DMS153 treated with DMSO at 0.1 percent for 48 hours (cell line): ENCODE data around the gene AFF3.

Source experiments
- DNase-seq: peaks from one replicate; lab custom pipeline; 2025; ENCODE audit not compliant: unreplicated experiment; lab: John Stamatoyannopoulos, UW

AFF3 gene

DNA sequence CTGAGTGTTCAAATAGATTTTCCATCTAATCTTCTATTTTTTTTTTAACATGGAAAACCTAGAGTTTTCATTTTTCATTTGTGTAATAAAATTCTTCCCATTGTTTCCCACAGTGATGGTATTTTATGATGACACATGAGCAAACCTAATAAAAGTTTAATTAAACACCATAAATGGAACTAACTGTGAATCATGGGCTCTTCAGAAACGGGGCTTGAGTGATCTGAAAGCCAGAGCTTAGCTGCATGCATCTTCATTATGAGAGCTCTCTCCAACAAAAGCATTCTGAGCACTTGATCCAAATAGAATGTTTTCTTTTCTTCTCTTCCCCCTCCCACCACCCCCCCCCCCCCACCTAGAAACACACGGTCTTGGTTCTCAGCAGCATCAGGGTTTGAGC, 570.4 kb downstream of the AFF3 start:
- DNase-seq: no peak

DNA sequence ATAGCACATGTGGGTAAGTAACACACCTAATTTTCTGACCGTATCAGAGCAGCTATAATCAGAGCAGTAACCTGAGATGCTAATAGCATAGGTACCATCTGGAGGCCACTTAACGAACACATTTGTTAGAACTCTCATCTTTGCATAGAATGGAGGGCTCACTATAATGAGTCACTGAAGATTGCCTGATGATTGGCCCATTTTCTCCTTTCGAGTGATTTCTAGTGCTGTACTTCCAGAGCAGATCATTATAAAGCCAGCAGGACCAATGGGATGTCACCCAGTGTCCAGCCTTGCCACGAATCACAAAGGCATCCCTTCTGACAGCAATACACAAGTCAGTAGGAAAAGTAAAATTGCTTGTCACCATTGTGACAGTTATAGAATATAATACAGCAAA, 570.9 kb downstream of the AFF3 start:
- peak; percentile 58 for DNase-seq

DNA sequence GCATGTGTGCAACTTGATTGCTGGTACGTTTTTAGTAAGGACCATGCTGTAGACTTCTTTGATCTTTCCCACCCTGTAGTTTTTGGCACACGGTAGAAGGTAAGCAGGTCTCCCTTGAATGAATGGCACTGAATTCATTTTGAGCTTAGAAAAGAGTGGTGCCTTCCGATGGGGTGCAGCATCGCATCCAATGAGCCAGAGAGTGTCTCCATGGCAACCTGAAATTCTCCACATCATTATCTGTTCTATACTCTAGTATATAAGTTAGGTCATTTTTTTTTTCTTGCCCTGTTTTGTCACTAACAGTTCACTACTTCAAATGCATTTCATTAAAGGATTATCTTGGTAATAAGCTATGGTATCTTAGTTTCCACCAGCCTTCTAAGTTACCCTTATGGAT, 571.4 kb downstream of the AFF3 start:
- no peak for DNase-seq

DNA sequence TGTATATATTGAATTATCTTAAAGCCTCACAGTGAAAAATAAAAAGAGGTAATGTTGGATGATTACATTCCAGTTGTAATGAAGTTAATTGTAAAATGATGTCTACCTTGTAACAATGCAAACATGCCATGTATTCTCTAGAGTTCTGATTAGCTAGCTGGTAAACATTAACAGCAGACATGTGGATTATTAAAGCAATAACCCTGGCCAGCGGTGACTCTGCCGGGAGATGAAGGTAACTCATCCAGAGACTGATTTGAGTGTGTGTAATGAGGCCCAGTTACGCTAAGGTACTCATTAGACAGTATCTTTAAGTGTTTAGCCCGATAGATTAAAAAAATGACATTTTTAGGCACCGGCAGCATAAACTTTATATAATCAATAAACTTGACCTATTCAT, 573.0 kb downstream of the AFF3 start:
- DNase-seq: no peak

DNA sequence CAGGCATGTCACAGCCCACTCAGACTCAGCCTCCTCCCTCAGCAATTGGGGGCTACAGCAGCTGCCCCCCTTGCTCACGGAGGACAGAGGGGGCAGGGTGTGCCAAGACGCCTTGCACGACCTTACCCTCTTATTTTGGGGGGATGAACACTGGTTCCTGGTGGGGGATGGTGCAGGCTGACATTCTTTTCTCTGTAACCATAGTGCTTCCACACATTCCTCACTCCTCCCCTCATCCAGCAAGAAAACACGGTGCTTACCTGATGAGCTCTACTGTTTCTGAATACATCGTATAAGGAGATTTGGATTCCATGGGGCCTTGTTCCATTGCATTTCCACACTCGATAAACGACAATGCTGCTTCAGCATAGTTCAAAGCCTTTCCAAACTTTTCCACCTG, 577.2 kb downstream of the AFF3 start:
- no peak for DNase-seq

DNA sequence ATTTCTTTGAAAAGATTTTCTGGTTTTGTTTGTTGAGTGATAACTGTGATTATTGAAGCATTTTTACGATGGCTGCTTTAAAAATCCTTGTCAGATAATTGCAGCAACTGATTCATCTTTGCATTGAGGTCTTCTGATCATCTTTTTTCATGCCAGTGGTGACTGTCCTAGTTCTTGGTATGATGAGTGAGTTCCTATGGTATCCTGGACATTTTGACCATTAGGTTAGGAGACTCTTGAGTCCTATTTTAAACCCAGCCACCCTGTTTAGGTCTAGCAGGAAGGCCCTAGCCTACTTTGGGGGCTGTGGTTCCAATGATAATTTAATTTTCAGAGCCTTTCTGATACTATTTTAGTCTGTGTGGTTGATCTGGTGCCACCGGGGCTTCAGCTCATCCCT, 579.9 kb downstream of the AFF3 start:
- DNase-seq: no peak

DNA sequence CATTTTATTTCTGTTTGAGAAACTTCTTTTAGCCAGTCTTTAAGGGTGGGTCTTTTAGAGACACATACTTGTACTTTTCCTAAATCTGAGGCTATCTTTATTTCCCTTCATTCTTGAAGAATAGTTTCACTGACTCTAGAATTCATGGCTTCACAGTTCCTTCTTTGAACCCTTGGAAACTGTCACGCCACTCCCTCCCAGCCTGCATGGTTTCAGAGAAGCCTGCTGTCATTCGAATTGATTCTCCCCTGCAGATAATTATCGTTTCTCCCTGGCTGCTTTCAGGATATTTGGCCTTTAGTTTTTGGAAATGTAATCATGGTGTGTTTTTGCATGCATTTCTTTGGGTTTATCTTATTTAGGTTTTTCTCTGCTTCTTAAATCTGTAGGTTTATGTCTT, 580.6 kb downstream of the AFF3 start:
- DNase-seq: no peak

DNA sequence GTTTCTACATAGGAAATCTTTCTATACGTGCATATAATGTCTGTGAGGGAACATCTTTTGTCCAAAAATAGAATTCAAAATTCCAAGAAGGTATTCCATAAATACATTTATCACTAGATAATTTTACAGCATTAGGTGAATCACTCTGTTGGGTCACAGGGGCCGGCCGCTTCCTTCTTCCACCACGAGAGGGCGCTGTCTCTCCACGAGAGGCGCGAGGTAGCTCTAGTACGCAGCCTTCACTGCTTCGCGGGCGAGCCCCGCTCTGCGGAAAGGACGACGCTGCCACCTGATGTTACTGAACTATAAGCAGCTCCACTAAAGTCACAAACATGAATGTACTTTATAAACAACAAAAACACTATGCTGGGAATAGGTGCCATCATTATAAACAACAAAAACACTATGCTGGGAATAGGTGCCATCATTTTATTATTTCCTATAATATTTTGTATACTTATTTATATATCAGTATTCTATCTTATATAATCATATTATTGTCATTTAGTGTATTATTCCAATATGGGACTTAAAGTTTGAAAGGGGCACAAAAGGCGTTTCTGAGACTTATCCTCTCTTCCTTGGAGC, 583.2 kb downstream of the AFF3 start:
- DNase-seq: peak; percentile 80

DNA sequence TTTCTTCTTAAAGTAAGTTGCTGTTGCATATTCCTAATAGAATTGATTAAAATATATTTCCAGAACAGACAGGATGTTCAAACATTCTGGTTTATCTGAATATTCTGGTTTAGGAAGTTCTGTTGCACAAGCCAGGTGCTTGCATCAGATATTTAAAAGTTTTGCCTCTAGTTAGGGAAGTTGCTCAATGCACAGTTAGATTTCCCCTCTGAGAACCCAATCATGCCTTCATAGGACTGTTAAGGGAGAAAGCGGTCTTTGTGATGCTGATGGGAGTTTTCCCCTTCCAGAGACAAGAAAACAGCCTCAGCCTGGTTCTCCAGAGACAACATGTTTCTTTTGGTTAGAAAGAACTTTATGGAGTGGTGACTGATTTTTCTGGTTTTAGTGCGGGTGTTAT, 587.0 kb downstream of the AFF3 start:
- no peak for DNase-seq

DNA sequence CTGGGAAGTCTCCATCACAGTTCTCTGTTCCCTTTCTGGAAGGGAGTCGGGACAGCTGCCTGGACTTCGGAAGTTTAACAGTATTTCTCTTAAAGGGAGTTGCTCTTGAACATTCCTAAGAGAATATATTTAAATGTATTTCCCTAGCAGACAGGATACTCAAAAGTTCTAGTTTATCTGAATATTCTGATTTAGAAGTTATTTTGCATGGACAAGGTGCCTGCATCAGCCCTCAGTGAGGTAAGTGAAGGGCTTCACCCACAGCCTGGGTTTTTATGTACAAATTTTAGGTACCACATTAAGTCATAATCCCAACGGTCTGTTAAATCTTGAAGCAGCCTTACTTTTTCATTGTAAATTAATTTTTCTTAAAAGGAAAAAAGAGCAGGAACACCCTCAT, 587.5 kb downstream of the AFF3 start:
- no peak for DNase-seq

DNA sequence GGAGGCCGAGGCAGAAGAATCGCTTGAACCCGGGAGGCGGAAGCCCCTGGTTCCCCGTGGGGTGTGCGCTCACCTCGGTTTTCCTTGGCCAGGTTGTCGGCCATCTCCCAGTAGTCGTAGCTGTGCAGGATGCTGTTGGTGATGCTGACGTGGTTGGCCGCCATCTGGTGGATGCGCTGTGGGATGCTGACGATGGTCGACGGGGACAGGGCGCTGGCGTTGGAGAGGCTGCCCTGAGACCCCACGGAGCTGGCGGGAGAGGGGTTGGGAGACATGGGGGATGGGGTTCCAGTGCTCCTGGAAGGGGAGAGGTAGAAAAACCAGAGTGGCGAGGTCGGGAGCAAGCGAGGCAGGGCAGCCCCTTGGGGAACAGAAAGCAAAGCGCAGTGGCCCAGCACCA, 588.2 kb downstream of the AFF3 start:
- peak; percentile 40 for DNase-seq

DNA sequence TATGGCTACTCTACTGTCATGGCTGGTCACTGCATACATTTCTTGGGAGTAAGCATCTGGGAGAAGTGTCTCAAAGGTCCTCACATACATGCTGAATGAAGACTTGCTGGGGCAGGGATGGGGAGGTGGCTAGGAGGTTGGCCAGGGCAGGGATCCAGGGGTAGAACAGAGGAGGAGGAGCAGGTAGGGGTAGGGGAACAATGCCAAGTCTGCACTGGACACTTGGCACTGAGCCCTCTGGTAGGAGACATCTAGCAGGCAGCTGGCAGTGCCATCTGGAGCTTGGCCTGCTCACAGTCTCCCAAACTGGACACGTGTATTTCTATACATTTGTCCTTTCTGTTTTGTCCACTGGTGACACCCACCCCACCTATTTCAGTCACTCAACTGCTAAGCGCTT, 589.9 kb downstream of the AFF3 start:
- DNase-seq: peak; percentile 11

DNA sequence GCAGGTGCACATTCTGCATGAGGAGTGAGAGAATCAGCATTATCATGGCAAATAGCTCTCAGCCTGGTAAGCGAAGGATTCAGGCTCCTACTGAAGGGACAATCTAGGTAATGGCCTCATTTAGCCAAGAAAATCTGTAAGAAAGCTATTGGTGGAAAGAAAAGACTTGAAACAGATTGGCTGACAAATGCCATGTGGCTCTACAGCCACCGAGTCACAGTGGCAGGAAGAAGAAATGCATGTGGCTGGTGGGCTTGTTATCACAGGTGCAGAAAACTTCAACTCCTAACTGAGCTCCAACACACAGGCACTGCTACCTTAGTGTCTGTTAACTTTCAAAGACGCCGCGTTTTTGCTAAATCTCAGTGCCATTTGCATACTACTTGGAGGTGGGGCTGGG, 592.0 kb downstream of the AFF3 start:
- DNase-seq: no peak

DNA sequence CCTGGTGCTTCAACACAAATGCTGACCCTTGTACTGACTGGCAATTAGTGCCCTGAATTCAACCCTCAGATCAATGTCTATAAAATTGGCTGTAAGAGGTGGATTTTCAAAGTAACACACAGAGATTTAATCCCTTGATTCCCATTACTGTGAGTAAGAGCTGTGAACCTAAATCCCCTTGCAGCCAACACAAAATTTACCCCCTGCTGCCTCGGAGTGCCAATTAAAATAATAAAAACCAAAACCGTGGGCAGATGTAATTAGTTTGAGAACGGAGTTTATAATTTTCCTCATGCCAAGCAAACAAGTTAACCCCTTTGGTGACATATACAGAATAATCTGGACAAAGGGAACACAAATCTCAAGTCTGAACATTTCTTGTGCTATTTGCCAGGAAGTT, 596.8 kb downstream of the AFF3 start:
- no peak for DNase-seq

DNA sequence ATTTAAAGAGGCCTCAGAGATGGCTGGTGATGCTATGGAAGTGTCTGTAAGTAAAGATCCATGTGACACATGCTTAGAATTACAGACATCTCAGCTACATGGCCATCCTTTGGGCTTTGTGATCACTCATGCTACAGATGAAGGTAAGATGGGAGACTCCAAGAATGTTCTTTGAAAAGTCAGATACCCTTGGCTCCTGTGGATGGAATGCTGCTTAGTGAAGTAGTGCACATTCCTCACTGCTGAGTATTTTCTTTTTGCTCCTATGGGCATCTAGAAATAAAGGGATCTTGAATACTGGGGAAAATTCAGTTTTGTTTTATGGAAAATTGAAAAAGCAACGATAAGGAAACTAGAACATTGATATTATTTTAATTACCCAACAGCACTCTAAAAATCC, 597.3 kb downstream of the AFF3 start:
- DNase-seq: no peak

DNA sequence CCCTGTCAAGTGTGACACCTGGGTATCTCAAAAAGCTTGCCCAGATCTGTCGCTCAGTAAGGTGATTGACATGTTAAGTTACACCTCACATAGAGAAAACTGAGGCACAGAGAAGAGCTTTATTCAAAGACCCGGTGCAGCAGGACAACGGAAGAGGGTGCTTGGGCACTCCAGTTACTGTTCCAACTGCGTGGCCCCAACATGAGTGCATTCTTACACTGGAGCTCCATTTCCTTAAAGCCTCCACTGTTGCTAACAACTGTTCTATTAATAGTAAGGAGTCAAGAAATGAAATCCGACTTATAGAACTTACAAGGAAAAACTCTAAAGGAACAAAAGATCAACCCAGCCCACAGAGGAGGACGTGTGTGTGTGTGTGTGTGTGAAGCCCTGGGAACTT, 597.8 kb downstream of the AFF3 start:
- no peak for DNase-seq

DNA sequence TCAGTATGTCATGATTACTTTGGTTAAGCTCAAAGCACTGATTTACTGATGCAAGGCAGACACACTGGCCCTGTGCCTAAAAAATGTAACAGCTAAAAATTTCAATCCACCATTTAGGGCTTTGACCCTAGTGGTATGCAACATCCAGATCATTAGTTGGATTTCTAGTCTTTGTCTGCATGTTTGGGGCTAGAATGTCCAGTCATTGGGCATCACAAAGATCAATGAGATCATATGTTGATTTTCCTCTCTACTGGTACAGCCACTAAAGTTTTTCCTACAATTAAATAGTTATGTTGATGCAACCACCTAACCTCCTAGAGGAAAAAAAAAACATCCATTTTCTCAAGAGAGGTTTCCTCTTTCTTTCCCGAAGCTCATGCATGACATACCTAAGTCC, 599.1 kb downstream of the AFF3 start:
- no peak for DNase-seq

DNA sequence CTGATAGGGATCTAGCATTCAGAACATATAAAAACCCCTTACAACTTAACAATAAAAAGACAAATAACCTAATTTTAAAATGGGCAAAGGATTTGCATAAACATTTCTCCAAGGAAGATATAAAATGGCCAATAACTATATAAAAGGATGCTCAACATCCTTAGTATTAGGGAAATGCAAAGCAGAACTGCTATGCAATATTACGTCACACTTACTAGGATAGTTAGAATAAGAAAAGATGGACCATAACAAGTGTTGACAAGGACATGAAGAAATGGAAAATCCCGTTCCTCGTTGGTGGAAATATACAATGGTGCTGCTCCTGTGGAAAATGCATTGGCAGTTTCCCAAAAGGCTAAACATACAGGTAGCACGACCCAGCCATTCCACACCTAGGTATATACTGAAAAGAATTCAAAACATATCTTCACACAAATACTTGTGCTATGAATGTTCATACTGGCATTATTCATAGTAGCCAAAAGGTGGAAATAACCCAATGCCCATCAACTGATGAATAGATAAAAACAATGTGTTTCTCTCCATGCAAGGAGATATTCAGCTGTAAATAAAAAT, 604.4 kb downstream of the AFF3 start:
- no peak for DNase-seq

DNA sequence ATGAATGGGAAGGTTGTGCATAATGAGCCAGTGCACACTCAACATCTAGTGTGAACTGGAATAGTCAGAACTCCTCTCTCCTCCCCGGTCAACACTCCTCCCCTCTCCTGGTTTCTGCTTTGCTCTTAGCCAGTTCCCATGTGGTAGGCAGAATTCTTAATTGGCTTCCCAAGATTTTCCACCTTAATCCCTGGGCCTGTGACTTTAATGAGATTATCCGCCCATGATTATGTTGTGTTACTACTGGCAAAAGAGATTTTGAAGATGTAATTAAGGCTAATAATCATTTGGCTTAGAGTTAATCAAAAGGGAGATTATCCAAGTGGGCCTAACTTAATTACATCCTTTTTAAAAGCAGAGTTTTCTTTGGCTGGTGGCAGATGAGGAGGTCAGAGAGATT, 618.3 kb downstream of the AFF3 start:
- no peak for DNase-seq

DNA sequence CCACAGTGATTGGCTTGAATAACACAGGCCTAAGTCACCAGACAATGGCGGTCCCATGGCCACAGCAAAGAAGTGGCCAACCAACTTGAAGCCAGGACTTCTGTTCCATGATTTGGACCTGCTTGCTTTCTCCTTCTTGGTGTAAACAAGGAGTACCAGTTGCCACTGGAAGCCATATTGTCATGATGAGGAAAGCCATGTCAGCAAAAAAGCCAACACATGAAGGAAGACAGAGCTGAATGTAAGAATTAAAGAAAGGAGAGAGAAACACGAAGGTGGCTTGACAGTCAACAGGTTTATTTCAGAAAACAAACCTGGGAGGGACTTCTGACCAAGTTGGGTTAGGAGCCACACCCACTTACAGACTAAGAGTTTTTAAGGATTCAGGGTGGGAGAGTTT, 620.2 kb downstream of the AFF3 start:
- no peak for DNase-seq

DNA sequence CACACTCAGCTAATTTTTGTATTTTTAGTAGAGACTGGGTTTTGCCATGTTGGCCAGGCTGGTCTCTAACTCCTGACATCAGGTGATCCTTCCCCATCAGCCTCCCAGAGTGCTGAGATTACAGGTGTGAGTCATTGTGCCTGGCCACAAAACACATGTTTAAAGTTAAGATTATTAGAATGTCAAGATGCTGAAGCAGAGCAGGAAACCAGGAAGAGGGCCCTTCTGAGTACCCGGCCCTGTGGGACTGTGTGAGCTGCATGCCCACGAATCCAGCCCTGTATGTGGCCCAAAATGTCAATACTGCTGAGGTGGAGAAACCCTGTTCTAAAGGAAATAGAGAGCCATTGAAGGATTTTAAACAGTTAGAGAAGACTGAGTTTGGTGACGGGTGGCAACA, 621.6 kb downstream of the AFF3 start:
- no peak for DNase-seq

DNA sequence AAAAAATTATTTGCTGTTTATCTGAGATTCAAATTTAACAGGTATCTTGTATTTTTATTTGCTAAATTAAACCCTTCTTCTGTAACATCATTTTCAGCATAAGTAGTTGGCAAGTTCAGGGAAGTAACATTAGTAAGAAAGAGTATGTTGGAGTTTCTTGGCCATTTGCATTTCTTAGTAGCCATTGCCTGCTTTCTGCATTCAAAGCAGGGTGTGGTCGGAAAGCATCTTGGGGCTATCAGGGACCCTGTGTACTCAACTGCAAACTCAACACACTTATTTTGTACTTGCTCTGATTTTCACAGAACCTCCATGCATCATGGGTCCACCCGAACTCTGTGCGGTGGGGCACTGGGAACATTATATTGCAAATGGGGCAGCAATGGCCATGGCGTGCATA, 622.2 kb downstream of the AFF3 start:
- DNase-seq: no peak

DNA sequence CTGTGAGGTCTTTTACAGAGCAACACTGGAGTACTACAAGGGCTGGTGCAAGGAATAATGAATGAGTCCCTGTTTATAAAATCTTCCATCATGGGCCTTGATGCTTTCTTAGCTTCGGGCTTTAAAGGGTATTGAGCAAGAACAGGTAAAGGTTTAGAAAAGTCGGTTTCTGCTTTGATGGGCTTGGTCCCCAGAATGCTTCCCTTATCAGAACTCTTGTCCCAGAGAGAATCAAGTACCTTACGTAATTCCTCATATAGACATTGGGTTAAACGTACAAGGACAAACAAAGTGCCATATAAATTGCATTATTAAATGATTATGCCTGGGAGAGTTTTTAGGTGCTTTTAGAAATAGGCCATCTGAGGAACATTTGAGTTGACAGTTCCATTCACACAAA, 628.0 kb downstream of the AFF3 start:
- no peak for DNase-seq

DNA sequence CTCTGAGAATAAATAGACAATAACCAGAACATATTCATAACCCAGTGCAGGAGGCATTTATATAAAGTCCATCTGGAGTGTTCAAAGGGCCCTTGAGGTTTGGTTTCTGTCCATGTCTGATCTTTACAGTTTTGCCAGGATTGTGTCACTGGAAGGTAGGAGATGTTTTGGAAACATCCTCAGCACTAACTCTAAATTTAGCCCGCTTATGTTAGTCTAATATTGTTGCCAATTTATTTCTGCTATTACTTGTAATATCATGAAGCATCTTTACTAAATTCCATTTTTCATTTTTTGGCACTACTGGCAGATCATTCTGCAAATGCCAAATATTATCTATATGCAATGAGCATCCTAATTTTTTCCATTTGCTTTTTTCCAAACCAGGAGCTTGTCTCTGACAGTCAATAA, 630.2 kb downstream of the AFF3 start:
- DNase-seq: no peak
